ENCODE results near the gene DCAKD. TPM values are rescaled to one million over a fixed set of nuclear protein-coding genes. Genes with fewer than 3 reads are reported as not detected.

Gene DCAKD
- total RNA-seq, 1 donor, result 52.2 TPM

DNA sequence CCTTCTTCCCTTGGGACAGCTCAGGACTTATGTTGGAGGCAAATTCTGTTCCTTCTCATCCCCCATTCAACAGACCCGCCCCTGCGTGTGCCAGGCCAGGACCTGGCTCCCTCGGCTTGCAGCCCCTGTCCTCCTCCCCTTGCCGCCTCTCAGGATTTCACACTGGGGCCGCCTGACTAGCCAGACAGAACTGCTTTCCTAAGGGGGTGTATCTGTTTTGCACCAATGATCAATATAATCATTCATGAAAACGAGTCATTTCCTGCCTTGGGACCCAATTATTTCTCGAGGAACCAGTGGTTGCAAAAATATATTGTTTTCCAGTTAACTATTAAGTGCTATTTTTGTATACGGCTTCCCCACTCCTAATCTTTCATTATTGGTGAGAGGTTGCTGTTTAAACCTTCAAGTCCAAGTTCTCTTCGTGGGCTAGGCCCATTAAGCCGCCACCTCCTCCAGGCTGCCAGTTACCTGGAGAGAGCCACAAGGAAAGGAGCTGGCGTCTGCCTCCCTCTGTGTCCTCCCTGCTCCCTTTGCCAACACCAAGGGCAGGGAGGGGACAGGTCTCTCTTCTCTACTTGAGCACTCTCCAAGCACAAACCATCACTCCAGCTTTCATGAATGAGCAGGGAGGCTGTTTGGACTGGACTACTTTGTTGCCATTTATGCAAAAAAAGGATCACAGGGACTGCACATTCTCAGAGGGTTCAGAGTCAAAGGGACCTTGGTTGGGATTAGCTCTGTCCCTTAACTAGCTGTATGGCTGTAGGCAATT lies 8.9 kb downstream of the DCAKD start:
- DNase-seq (ENCODE audit: low read depth), result no peak
- TF ChIP-seq, protein P1, sequence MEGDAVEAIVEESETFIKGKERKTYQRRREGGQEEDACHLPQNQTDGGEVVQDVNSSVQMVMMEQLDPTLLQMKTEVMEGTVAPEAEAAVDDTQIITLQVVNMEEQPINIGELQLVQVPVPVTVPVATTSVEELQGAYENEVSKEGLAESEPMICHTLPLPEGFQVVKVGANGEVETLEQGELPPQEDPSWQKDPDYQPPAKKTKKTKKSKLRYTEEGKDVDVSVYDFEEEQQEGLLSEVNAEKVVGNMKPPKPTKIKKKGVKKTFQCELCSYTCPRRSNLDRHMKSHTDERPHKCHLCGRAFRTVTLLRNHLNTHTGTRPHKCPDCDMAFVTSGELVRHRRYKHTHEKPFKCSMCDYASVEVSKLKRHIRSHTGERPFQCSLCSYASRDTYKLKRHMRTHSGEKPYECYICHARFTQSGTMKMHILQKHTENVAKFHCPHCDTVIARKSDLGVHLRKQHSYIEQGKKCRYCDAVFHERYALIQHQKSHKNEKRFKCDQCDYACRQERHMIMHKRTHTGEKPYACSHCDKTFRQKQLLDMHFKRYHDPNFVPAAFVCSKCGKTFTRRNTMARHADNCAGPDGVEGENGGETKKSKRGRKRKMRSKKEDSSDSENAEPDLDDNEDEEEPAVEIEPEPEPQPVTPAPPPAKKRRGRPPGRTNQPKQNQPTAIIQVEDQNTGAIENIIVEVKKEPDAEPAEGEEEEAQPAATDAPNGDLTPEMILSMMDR (IDR thresholded peaks at IDR 0.05; ENCODE audit: insufficient read depth, low read depth, low read length), result no peak
- H3K4me3 ChIP-seq (ENCODE audit: low read depth, low read length), result no peak overlapping the region

DNA sequence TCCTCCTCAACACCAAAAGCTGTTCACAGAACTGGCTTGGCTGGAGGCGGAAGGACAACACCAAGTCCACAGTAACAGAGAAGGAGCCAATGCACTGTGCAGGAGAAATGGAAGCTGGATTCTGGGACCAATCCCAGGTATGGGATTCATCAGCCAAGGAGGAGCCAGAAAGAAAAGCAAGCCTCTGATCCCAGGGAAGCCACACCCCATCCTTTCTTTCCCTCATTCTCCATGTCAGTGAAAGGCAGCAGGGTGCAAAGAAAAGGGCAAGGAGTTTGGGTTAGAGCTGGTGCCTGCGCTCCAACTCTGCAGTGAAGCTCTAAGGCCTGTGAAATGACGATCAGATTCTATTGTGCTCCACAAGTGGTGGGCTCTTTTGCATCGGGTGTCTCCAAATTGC lies 11.0 kb downstream of the DCAKD start:
- DNase-seq (ENCODE audit: low read depth), result no peak
- no peak overlapping the region for H3K4me3 ChIP-seq (ENCODE audit: low read depth, low read length)
- TF ChIP-seq, protein P1 (IDR thresholded peaks at IDR 0.05; ENCODE audit: insufficient read depth, low read depth, low read length), result no peak

DNA sequence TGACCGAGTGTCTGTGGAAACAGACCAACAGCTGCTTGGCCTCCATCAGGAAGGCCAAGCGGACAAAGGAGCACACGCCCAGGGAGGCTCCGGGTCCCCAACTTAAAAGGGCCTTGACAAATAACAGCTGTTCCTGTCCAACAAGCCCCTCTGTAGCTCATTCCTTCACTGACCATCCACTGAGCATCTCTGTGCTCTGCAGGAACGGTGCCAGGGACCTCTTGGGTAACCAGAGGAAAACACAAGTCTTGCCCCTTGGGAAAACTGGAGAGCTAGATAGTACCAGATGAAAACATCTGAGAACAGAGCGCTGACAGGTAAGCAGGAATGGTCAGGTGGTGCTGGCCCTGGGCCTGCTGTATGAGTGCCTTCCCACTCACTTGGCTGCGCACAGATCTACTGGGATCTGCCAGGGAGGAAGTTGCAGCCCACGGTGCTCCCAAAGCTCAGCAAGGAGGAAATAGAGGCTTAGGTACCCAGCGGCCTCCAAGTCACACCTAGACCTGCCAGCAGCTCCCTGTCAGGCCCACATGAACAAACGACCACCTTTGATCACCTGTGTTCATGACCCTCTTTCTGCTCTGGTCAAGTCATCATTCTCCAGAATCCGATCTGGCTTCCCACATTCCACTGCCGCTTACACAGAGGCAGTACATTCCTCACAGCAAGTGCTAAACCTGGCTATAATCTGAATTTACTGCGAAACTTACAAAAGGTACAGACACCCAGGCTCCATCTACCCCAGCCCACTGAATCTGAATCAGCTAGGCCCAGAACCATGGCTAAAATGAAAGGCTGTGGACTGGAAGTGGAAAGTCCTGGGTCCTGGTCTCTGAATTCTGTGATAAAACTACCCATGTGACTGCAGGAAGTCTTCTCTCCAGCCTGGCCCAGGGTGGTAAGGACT lies 12.5 kb downstream of the DCAKD start:
- DNase-seq (ENCODE audit: low read depth), result no peak
- TF ChIP-seq, protein P1 (IDR thresholded peaks at IDR 0.05; ENCODE audit: insufficient read depth, low read depth, low read length), result no peak
- H3K4me3 ChIP-seq (ENCODE audit: low read depth, low read length), result no peak overlapping the region

DNA sequence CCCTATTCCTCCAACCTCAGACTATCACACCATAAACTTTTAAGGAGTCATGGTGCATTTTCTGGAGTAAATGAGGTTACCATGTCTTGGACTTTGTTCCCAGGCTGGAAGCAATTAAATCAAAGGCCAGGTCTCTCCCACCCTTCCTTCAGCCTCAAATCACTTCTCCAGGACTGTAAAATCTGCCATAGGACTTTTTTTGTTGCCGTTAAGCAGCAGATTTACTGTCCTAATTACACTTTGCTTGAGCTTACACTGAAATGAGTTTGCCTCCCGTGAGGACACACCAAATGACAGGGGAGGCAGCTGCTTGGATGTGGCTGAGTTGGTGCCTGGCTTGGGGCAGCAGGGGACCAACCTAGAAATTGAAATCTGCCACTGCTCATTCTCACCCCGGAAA lies 14.7 kb downstream of the DCAKD start:
- H3K4me3 ChIP-seq (ENCODE audit: low read depth, low read length), result no peak overlapping the region
- TF ChIP-seq, protein P1 (IDR thresholded peaks at IDR 0.05; ENCODE audit: insufficient read depth, low read depth, low read length), result no peak
- no peak for DNase-seq (ENCODE audit: low read depth)

DNA sequence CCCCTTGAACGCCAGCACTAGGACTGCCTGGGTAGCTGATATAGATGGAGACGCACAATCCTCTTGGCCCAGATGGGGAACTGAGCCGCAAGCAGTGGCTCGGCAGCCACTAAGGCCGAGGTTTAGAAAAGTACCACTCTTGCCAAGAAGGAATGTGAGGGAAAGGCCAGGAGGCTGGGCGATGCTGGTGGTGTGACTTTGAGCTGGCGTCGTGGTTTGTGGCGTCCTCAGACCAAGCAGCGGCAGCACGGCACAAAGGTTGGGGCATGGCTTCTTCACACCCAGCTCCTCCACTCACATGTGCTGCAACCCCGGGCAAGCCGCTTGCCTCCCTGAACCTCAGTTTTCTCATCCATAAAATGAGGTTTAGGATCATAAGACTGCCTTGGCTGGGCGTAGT lies 15.6 kb downstream of the DCAKD start:
- TF ChIP-seq, protein P1 (IDR thresholded peaks at IDR 0.05; ENCODE audit: insufficient read depth, low read depth, low read length), result no peak
- no peak overlapping the region for H3K4me3 ChIP-seq (ENCODE audit: low read depth, low read length)
- no peak for DNase-seq (ENCODE audit: low read depth)

DNA sequence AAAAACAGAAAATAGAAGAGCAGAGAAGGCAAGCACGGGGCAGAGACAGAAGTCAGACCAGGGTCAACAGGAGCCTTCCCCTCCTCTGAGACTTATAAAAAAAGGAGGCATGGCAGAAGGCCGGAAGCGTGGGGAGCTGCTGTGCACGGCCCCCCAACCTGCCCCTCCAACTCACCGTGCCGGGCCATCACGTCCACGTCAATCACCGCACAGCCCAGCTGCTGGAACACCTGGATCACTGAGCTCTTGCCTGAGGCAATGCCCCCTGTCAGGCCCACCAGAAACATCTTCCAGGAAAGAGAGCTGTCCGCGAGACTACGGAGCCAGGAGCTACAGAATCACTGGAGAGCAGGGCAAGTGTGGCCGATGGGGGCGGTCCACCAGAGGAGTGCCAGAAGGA lies 16.8 kb downstream of the DCAKD start:
- no peak for DNase-seq (ENCODE audit: low read depth)
- no peak overlapping the region for H3K4me3 ChIP-seq (ENCODE audit: low read depth, low read length)
- TF ChIP-seq, protein P1 (IDR thresholded peaks at IDR 0.05; ENCODE audit: insufficient read depth, low read depth, low read length), result no peak
